GM12872 (cell line): Measurements from ENCODE around the gene LRTM2.
A peak's percentile ranks its signal among the peaks of the same experiment; 100 is the strongest.

Source experiments
- CTCF ChIP-seq: IDR thresholded peaks from 3 replicates; pipeline ENCODE4 v1.5.1; 2011; ENCODE audit warnings: low read depth, mild to moderate bottlenecking, low read length, moderate library complexity; ENCODE audit not compliant: insufficient read depth

The LRTM2 gene

DNA sequence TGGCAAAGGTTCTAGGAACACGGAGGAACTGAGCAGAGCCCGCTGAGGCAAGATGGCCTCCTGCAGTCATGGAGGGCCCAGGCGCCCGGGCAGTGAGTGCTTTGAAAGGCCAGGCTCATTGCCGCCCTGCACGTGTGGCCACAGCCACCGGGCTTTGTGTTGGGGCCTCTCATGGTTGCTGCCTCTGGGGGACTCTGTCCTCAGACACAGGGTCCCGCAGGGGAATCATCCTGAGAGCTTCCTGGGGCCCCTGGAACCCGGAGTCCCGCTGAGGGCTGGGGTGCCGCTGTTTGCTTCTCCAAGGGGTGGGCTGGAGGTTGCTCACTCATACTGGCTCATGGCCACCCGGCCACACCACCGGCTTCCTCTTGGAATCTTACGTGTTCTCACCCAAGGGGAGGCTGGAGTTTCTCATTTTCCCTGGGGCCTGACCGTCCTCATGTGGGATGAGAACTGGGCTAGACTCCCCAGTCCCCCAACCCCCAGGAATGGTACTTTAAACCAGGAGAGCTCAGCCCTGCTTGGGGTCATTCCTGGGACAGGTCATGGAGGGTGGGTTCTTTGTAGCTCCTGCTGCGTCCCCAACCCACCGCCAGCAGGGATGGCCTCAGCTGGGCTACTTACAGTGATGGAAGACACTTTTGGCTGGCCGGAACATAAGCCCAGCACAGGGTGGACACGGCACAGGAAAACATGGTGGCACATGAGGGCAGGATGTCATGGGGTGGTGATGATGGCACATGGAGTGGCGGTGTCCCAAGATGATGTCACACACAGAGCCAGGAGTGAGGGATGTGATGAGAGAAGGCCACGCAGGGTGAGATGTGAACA is 21.1 kb upstream of the LRTM2 start:
- TF ChIP-seq CTCF, result no peak

GRCh38 chr12:1799882-1800400 is 20.4 kb upstream of the LRTM2 start:
- no peak for TF ChIP-seq CTCF

DNA sequence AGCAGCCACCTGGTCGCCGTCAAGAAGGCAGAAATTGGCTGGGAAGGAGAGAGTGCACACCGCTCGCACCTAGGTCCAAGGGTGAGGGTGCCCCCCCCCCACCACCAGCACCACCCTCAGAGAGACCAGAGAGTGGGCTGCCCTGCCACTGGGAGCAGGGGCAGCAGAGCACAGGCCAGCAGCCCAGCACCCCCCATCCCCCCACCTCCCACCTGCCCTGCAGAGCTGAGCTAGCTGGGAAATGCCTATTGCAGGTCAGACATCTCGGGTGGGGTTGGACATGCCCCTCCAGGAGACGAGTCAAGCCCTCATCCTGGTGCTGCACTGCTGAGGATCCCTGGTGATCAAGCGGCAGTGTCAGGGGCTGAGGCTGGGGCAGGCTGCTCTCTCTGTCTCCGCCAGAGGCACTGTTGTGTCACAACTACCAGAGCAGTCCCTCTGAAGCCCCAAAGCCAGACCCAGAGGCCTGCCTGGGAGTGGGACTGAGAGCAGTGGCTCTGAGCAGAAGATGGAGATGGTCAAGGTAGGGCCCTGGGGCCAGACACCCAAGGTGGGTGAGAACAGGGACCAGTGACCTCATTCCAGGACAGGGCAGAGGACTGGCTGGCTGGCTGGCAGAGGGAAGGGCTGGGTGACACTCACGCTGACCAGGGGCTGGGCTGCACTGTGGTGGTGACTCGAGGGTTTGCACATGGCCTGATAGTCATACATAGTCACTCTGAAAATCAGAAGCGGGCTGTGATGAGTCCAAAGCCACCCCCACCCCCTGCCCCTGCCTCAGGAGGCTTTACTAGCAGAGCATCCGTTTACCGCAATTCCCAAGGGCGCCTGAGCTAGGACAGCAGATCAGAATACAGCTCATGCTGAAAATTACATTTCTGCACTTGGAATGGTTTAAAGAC is 19.7 kb upstream of the LRTM2 start:
- TF ChIP-seq CTCF, result peak; percentile 67

DNA sequence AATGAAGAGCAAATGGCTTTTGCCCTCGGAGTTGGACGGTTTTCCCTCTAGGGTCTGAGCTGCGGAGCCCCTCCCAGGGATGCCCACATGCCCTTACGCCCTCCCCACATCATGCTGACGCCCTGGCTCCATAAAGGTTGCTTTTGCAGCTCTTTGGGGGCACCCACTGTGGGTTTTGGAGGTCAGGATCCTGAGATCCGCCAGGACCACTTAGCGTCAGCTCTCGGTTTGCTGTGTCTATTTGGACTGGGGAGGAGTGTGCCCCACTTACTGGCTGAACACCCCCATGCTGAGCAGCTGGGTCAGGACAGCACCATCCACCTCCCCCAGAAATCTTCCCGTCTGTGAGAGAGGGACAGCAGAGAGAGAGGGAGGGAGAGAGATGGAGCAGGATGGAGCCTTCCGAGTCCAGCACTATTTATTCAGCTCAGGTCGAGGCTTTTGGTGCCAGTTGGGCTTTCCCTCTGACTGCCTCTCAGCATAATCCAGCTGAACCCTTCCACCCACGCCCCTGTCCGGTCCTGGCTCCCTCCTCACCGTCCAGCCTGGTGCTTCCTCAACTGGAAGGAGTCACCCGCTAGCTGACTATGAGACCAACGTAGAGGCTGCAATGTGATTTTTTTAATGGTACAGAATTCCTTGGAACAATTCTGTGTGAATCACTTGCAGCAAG is 18.9 kb upstream of the LRTM2 start:
- TF ChIP-seq CTCF, result no peak

DNA sequence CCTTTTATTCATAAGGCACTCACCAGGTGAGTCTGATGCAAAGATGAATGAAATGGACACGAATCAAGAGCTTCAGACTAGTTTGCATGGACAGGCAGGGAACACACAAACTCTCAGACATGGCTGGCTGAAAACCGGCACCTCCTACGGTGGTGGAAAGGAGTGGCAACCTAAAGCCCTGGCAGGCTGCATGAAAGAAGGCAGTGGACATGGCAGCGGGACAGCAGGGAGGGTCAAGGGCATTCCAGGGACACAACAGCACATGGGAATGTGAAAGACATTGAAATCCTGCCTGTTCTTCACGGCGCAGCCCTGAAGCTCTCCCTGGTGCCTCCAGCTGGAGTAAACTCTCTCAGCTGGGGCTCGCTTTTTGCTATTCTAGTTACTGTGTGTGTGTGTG is 16.6 kb upstream of the LRTM2 start:
- TF ChIP-seq CTCF, result no peak

- TF ChIP-seq CTCF, result no peak
Observed at GRCh38 chr12:1804545-1805332, 15.6 kb upstream of the LRTM2 start.
